ENCODE data around the gene NNAT.

NNAT gene

DNA sequence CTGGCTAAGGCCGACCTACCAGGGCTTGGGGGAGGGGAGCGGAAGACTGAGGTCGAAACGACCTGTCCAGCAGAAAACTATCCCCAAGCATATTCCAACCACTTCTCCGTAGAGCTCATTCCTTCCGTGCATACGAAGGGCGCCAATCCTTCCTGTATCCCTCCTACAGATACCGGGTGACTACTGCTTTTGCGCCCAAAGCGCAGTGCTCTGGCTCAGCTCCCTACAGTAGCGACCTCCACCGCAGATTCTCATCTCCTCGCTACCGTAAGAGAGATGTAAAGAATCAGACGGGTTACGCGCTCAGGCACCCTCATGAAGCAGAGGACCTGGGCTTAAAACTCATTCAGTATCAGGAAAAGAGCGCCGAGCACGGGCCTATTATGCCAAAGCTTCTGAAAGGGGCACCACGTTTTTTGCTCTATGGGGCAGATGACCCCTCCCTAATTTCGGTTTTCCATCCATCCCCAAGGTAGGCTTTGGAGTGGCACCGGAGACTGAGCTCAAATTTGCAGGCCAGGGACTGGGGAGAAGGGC, 563 bp upstream of the NNAT start:
- no peak overlapping the region for H3K27ac ChIP-seq (ENCODE audit: low read depth, low read length, poor library complexity, severe bottlenecking)
- H2AFZ ChIP-seq (ENCODE audit: low read length), result no peak overlapping the region
- no peaks in the 10 kb centered on the region for H3K9me2 ChIP-seq (ENCODE audit: low read depth, low read length)
- no peaks in the 10 kb centered on the region for H3K27me3 ChIP-seq (ENCODE audit: insufficient read depth, low read length)
- H3K4me3 ChIP-seq (ENCODE audit: low read depth, low read length, poor library complexity, severe bottlenecking), result no peak overlapping the region
- no peaks in the 10 kb centered on the region for H3K79me2 ChIP-seq (ENCODE audit: insufficient read depth, low read length)
- no peak overlapping the region for H3K9ac ChIP-seq (ENCODE audit: low read length)
- peaks cover 22% of the 10 kb centered on the region; the same call in 1 of the 2 replicates for H3K36me3 ChIP-seq (ENCODE audit: insufficient read depth, low read length)
- no peak overlapping the region for H3K4me2 ChIP-seq (ENCODE audit: low read length)
- no peak for TF ChIP-seq EZH2 (IDR thresholded peaks at IDR 0.05; ENCODE audit: borderline replicate concordance, low read length)
- TF ChIP-seq, protein P1, sequence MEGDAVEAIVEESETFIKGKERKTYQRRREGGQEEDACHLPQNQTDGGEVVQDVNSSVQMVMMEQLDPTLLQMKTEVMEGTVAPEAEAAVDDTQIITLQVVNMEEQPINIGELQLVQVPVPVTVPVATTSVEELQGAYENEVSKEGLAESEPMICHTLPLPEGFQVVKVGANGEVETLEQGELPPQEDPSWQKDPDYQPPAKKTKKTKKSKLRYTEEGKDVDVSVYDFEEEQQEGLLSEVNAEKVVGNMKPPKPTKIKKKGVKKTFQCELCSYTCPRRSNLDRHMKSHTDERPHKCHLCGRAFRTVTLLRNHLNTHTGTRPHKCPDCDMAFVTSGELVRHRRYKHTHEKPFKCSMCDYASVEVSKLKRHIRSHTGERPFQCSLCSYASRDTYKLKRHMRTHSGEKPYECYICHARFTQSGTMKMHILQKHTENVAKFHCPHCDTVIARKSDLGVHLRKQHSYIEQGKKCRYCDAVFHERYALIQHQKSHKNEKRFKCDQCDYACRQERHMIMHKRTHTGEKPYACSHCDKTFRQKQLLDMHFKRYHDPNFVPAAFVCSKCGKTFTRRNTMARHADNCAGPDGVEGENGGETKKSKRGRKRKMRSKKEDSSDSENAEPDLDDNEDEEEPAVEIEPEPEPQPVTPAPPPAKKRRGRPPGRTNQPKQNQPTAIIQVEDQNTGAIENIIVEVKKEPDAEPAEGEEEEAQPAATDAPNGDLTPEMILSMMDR (IDR thresholded peaks at IDR 0.05; ENCODE audit: low read length), result no peak
- no peaks in the 10 kb centered on the region; the same call in 1 of the 2 replicates for H4K20me1 ChIP-seq (ENCODE audit: insufficient read depth, low read length)
- peaks cover 5% of the 10 kb centered on the region for H3K4me1 ChIP-seq (ENCODE audit: insufficient read depth, low read length, severe bottlenecking)
- H3K9me3 ChIP-seq (ENCODE audit: low read length), result no peaks in the 10 kb centered on the region
- no peaks in the 10 kb centered on the region for H3F3A ChIP-seq (ENCODE audit: insufficient read depth, low read length)

GRCh38 chr20:37522260-37523011, 1.4 kb downstream of the NNAT start:
- H3K4me1 ChIP-seq (ENCODE audit: insufficient read depth, low read length, severe bottlenecking), result peaks cover 21% of the 10 kb centered on the region

GRCh38 chr20:37523012-37523391, 2.0 kb downstream of the NNAT start:
- no peak overlapping the region for H3K4me2 ChIP-seq (ENCODE audit: low read length)
- H2AFZ ChIP-seq (ENCODE audit: low read length), result no peak overlapping the region
- no peaks in the 10 kb centered on the region for H3K27me3 ChIP-seq (ENCODE audit: insufficient read depth, low read length)
- H3F3A ChIP-seq (ENCODE audit: insufficient read depth, low read length), result no peaks in the 10 kb centered on the region
- H4K20me1 ChIP-seq (ENCODE audit: insufficient read depth, low read length), result no peaks in the 10 kb centered on the region; the same call in 1 of the 2 replicates
- no peak overlapping the region for H3K4me3 ChIP-seq (ENCODE audit: low read depth, low read length, poor library complexity, severe bottlenecking)
- no peak overlapping the region for H3K9ac ChIP-seq (ENCODE audit: low read length)
- no peak overlapping the region for H3K27ac ChIP-seq (ENCODE audit: low read depth, low read length, poor library complexity, severe bottlenecking)
- no peaks in the 10 kb centered on the region for H3K9me2 ChIP-seq (ENCODE audit: low read depth, low read length)
- H3K4me1 ChIP-seq (ENCODE audit: insufficient read depth, low read length, severe bottlenecking), result peaks cover 21% of the 10 kb centered on the region
- no peaks in the 10 kb centered on the region for H3K9me3 ChIP-seq (ENCODE audit: low read length)
- TF ChIP-seq, protein P1 (IDR thresholded peaks at IDR 0.05; ENCODE audit: low read length), result no peak
- TF ChIP-seq EZH2 (IDR thresholded peaks at IDR 0.05; ENCODE audit: borderline replicate concordance, low read length), result no peak
- H3K79me2 ChIP-seq (ENCODE audit: insufficient read depth, low read length), result 0 out of 2 replicates have a peak, but pooled peaks cover 8% of the 10 kb centered on the region
- peaks cover 10% of the 10 kb centered on the region; the same call in 1 of the 2 replicates for H3K36me3 ChIP-seq (ENCODE audit: insufficient read depth, low read length)

More at GRCh38 chr20:37522260-37523011, 1.4 kb downstream of the NNAT start:
- Histone ChIP-seq H2AFZ (ENCODE audit: low read length) (no peak overlapping the region), H3K9ac (ENCODE audit: low read length) (no peak overlapping the region), H3K4me2 (ENCODE audit: low read length) (no peak overlapping the region), H3K9me2 (ENCODE audit: low read depth, low read length) (no peaks in the 10 kb centered on the region), H3K27me3 (ENCODE audit: insufficient read depth, low read length) (no peaks in the 10 kb centered on the region), H4K20me1 (ENCODE audit: insufficient read depth, low read length) (no peaks in the 10 kb centered on the region; the same call in 1 of the 2 replicates), H3K4me3 (ENCODE audit: low read depth, low read length, poor library complexity, severe bottlenecking) (no peak overlapping the region), H3K27ac (ENCODE audit: low read depth, low read length, poor library complexity, severe bottlenecking) (no peak overlapping the region), H3K36me3 (ENCODE audit: insufficient read depth, low read length) (peaks cover 16% of the 10 kb centered on the region; the same call in 1 of the 2 replicates), H3K9me3 (ENCODE audit: low read length) (no peaks in the 10 kb centered on the region), H3K79me2 (ENCODE audit: insufficient read depth, low read length) (0 out of 2 replicates have a peak, but pooled peaks cover 8% of the 10 kb centered on the region), H3F3A (ENCODE audit: insufficient read depth, low read length) (no peaks in the 10 kb centered on the region)
- TF ChIP-seq, protein P1 (IDR thresholded peaks at IDR 0.05; ENCODE audit: low read length), result no peak
- TF ChIP-seq EZH2 (IDR thresholded peaks at IDR 0.05; ENCODE audit: borderline replicate concordance, low read length), result no peak

All from OCI-LY1 (cell line).